NT2/D1 (cell line): ENCODE measurements around the gene GABBR2.

Experiments used
- YY1 ChIP-seq: IDR thresholded peaks from 2 replicates; pipeline ENCODE4 v1.6.1; 2011; ENCODE audit not compliant: insufficient read length, insufficient read depth
- ZNF274 ChIP-seq: IDR thresholded peaks from 2 replicates; pipeline ENCODE4 v1.6.1; 2011; ENCODE audit warnings: mild to moderate bottlenecking, low read depth, low read length

DNA sequence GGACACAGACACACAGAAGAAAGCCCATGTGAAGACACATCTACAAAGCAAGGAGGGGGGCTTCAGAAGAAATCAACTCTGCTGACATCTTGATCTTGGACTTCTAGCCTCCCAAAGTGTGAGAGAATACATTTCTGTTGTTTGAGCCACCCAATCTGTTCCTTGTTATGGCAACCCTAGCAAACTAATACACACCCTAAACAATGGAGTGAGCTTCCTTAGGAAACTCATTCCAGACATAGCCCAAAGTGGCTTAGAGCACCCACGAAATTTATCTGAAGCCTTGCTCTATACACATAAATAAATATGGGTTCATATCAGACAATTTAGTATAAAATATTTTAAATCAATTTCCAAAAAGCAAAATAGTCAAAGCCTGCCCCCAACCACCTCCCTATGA is 445.7 kb downstream of the GABBR2 start:
- TF ChIP-seq YY1 (no peak), ZNF274 (no peak)
